Hematopoietic multipotent progenitor cell treated with erythropoietin and hydrocortisone succinate and interleukin-3 and kit ligand, for 17 days (in vitro differentiated cells): ENCODE data around the gene SOCS1.

Source experiments
- DNase-seq: peaks from one replicate; pipeline ENCODE4 v3.0.0-alpha.2; 2015; ENCODE audit warnings: low spot score

The SOCS1 gene

DNA sequence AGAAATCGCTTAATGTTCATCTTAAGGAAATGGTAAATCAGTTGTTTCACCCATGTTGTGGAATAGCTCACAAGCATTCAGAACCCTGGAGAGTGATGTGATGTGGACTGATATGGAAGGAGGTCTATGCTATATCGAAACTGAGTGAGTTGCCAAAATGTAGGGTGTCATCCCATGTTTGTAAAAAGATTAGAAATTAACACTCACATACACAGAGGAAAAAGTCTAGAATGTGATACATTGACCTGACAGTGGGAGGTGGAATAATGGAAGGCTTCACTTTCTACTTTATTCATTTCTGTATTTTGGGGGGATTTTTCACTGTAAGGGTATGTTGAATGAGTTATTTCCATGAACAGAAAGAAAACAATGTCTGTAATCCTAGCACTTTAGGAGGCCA lies 29.8 kb upstream of the SOCS1 start:
- DNase-seq = no peak

DNA sequence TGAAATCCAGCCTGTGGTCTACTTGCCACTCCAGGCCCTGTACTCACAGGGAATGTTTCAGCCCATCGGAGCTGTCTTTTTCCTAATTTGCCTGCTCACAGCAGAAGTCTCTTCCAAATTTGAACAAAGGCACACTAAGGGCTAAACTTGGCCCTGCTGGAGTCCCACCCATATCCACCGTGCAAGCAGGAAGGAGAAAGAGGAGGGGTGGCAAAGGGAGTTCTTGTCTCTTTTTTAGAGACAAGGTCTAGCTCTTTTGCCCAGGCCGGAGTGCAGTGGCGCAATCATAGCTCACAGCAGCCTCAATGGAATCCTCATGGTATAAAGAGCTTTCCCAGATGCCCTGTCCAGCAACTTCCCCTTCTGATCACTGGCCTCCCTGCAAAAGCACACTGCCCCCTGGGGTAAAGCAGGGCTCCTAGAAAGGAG lies 27.8 kb upstream of the SOCS1 start:
- DNase-seq = no peak

- no peak for DNase-seq
Observed at GRCh38 chr16:11280616-11281522, 24.9 kb upstream of the SOCS1 start, which contains the start of gene PRM1. Gene PRM1, minus strand, starts transcription at chr16:11281330. Its CDS starts 92 bp downstream, at chr16:11281238.

GRCh38 chr16:11278681-11279628 lies 23.0 kb upstream of the SOCS1 start:
- no peak for DNase-seq

- DNase-seq = no peak
Observed at GRCh38 chr16:11277607-11278337, 21.8 kb upstream of the SOCS1 start.

GRCh38 chr16:11276896-11277593 lies 21.0 kb upstream of the SOCS1 start:
- no peak for DNase-seq

- no peak for DNase-seq
Observed at GRCh38 chr16:11276143-11276895, 20.3 kb upstream of the SOCS1 start, which contains the start of gene PRM2. Gene PRM2, minus strand, starts transcription at chr16:11276480. Its CDS starts 110 bp downstream, at chr16:11276370.

DNA sequence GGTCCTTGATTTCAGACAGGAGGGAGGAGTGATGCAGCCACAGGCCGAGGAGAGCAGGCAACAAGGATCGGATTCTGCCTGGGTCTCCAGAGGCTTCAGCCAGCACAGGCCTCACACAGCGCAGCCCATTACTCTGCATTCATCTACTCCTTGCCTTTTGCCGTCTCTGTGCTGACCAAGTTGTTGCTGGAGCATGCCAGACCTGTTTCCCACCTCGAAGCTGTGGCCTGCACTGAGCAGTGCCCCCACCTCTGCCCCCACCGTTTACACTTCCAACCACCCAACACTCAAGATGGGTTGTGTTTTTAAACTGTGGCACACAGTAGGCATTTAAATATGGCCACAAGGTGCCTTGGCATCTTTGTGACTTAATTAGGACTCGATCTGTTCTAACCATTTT lies 19.0 kb upstream of the SOCS1 start:
- no peak for DNase-seq

DNA sequence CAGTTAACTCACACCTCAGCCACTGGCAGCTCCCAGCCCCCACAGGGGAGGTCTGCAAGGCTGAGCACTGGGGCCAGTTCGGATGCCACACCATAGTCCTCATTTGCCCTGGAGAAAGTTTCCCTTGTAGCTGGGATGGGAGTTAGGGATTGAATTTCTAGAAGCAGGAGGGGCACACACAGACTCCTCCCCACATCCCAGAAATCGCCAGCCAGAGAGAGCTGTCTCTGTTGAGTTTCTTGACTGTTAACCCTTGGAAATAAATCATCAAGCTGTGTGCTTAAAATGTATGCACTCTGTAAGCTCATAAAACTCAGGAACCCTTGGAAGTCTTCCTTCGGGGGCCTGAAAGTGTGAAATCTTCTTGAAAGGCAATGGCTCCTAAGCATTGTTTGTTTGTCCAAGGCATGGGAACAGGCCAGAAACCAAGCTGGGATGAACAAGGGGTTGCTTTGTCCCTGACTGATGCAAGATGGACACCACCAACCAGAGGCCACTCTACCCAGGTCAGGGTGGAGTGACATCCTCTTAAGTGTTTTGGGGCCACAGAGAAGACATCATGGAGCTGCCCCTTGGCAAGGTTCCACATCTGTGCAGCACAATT lies 17.8 kb upstream of the SOCS1 start:
- DNase-seq = no peak

DNA sequence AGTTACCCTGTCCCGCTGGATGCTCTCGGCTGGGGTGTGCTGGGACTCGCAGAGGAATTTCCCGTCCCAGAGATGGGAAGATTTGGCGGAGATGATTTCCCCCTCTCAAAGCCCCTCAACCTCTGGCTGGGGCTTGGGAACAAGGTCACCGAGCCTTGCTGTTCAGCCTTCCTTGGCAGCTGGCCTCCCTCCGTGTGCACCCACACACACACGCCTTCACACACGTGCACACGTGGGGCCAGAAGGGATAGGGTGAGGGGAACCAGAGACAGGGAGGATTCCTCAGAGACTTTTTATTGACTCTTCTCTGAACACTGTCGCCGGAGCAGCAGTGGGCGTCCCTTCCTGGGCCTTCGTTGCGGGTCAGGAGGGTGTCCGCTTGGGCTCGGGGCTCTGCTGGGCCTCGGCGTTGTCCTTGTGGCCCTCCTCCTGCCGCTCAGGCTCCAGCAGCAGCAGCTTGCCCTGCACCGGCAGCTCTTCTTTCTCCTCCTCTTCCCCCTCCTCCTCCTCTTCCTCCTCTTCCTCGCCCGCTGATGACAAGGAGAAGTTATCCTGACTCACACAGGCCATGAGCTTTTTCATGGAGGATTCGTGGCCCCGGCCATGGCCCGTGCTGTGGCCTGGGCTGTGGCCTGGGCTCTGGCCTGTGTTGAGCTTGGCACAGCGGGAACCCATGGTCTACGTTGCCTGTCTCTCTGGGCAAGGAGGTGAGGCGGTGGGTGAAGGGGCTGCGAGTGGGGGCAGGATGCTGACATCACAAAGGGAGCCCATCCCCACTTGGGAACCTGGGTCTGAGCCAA lies 17.1 kb upstream of the SOCS1 start, which contains the start of gene PRM3:
Gene PRM3 (minus strand): TSS at position 709 of the 800 bp plus-strand sequence. CDS start 34 bp downstream, at position 675.
- no peak for DNase-seq

GRCh38 chr16:11272484-11272883 lies 16.5 kb upstream of the SOCS1 start:
- no peak for DNase-seq

GRCh38 chr16:11271610-11272009 lies 15.6 kb upstream of the SOCS1 start:
- DNase-seq = no peak

DNA sequence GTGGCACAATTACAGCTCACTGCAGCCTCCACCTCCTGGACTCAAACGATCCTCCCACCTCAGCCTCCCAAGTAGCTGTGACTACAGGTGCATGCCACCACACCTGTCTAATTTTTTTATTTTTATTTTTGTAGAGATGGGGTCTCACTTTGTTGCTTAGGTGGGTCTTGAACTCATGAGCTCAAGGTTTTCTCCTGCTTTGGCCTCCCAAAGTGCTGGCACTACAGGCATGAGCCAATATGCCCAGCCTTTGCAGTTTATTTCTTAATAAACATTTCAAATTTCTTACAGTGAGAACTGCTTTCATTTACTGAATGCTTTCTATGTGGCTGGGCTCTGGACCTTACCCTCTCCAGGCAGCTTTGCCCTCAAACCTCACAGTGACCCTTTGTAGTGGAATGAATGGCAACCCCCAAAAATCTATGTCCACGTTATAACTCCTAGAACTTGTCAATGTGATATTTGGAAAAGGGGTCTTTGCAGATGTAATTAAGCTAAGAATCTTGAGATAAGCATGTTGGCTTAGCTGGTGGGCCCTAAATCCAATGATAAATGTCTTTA lies 14.7 kb upstream of the SOCS1 start:
- no peak for DNase-seq

DNA sequence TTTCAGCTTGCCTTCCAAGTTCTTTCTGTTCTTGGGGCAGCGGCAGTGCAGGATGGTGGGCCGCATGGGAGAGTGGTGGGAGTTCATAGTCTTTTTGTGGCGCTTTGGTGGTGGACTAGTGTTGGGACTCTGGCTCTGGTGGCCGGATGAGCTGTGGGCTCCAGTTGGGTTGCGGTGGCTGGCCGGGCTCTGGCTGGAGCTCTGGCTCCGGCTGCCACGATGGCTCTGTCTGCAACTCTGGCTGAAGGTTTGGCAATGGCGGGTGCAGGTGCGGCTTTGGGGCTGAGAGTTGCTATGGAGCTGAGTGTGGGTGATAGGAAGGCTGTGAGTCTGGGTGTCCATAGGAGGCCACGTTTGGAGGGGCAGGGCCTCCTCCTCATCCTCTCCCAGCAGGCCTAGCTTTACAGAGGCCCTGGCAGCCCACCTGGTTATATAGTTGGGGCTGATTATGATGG lies 12.9 kb upstream of the SOCS1 start, which contains the start of gene TNP2:
Gene TNP2 (minus strand): TSS at position 405 of the 455 bp plus-strand sequence. CDS start 63 bp downstream, at position 342.
- no peak for DNase-seq

- DNase-seq = no peak
Observed at GRCh38 chr16:11265124-11265523, 9.1 kb upstream of the SOCS1 start.

GRCh38 chr16:11264155-11264832 lies 8.3 kb upstream of the SOCS1 start:
- no peak for DNase-seq

DNA sequence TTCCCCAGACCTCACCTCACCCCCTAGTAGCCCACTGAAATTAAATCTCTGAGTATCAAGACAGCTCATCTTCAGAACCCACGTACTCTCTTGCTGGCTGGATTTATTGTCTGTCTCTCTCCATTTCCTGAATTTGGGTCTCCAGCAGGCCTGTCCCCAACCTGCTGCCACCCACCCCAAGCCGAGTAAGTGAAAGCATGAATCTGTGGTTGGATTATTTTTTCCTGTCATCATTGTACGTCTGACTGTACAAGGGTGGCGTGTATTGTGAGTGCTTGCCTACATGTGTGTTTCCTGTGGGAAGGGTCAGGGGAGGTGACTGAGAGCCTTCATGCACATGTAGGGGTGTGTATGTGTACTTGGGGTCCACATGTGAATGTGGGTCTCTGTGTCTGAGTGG lies 7.7 kb upstream of the SOCS1 start:
- no peak for DNase-seq

DNA sequence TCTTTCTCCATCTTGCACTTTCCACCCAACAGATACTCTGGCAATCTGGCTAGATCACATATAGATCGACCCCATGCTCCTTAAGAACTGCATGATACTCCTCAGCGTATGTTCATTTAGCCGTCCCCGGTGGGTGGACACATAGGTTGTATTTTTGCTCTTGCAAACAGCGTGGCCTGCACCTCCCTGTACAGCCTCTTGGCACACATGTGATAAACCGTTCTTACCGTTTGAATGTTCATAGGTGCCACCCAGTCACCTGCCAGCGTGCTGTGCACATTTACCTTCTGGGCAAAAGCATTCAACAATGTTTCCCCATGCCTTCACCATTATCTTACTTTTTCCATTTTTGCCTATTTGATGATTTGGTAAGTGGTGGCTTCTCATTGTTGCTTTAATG lies 6.9 kb upstream of the SOCS1 start:
- no peak for DNase-seq
